Measurements from ENCODE around the gene COPS9. TPM values are rescaled to one million over a fixed set of nuclear protein-coding genes. Genes with fewer than 3 reads are reported as not detected.

COPS9 gene
- 35.0 and 79.2 TPM in 2 replicates for total RNA-seq

- Histone ChIP-seq H3K27me3 (ENCODE audit: control insufficient read depth, insufficient read depth, low read length) (no peaks in the 10 kb centered on the region), H3K36me3 (ENCODE audit: control insufficient read depth, insufficient read depth, low read length) (peaks cover 19% of the 10 kb centered on the region), H3K4me3 (ENCODE audit: low read depth, low read length) (peak within 1 kb of the TSS; percentile 62)
- FAIRE-seq (no peak), DNase-seq (ENCODE audit: low read depth) (peak; percentile 55)
- TF ChIP-seq CTCF (IDR thresholded peaks at IDR 0.05; ENCODE audit: insufficient read depth, low read length, severe bottlenecking): no peak
Measured at GRCh38 chr2:240136013-240136670, at the start of gene COPS9. COPS9 (minus strand) TSS chr2:240136305; CDS start chr2:240136284, 21 bp downstream.

GRCh38 chr2:240184656-240185055 is 48.6 kb upstream of the COPS9 start:
- no peaks in the 10 kb centered on the region for H3K36me3 ChIP-seq (ENCODE audit: control insufficient read depth, insufficient read depth, low read length)
- no peak for FAIRE-seq
- H3K27me3 ChIP-seq (ENCODE audit: control insufficient read depth, insufficient read depth, low read length): no peaks in the 10 kb centered on the region
- DNase-seq (ENCODE audit: low read depth): no peak
- no peak overlapping the region for H3K4me3 ChIP-seq (ENCODE audit: low read depth, low read length)
- no peak for TF ChIP-seq CTCF (IDR thresholded peaks at IDR 0.05; ENCODE audit: insufficient read depth, low read length, severe bottlenecking)

- no peak overlapping the region for H3K4me3 ChIP-seq (ENCODE audit: low read depth, low read length)
- H3K36me3 ChIP-seq (ENCODE audit: control insufficient read depth, insufficient read depth, low read length): no peaks in the 10 kb centered on the region
- no peak for TF ChIP-seq CTCF (IDR thresholded peaks at IDR 0.05; ENCODE audit: insufficient read depth, low read length, severe bottlenecking)
- DNase-seq (ENCODE audit: low read depth) (no peak), FAIRE-seq (no peak)
- H3K27me3 ChIP-seq (ENCODE audit: control insufficient read depth, insufficient read depth, low read length): no peaks in the 10 kb centered on the region
Measured at GRCh38 chr2:240183875-240184590, 47.9 kb upstream of the COPS9 start.

- Histone ChIP-seq H3K4me3 (ENCODE audit: low read depth, low read length) (no peak overlapping the region), H3K27me3 (ENCODE audit: control insufficient read depth, insufficient read depth, low read length) (no peaks in the 10 kb centered on the region), H3K36me3 (ENCODE audit: control insufficient read depth, insufficient read depth, low read length) (no peaks in the 10 kb centered on the region)
- FAIRE-seq (no peak), DNase-seq (ENCODE audit: low read depth) (no peak)
- no peak for TF ChIP-seq CTCF (IDR thresholded peaks at IDR 0.05; ENCODE audit: insufficient read depth, low read length, severe bottlenecking)
Measured at GRCh38 chr2:240183006-240183874, 47.1 kb upstream of the COPS9 start.

- no peak overlapping the region for H3K4me3 ChIP-seq (ENCODE audit: low read depth, low read length)
- no peak for FAIRE-seq
- no peak for TF ChIP-seq CTCF (IDR thresholded peaks at IDR 0.05; ENCODE audit: insufficient read depth, low read length, severe bottlenecking)
- peaks cover 3% of the 10 kb centered on the region for H3K27me3 ChIP-seq (ENCODE audit: control insufficient read depth, insufficient read depth, low read length)
- no peaks in the 10 kb centered on the region for H3K36me3 ChIP-seq (ENCODE audit: control insufficient read depth, insufficient read depth, low read length)
- no peak for DNase-seq (ENCODE audit: low read depth)
Measured at GRCh38 chr2:240182476-240182875, 46.4 kb upstream of the COPS9 start.
